Measurements from ENCODE around the gene GALNT17.

DNA sequence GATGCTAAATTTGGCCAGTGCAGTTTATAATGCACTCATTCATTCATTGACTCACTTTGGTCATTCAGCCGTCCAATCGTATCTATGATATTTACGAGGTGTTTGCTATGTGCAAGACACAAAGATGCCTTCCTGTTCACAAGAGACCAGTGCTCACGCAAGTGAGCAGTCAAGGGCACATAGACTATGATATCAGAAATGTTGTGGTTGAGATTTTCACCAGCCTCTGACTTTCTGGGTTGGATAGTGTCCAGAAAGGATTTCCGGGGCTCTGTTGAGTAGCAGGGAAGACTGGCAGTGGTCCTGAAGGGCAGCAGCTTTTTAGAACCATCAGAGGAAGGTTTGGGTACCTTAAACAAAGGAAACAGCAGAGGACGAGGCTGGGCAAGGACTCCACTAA, 191.8 kb downstream of the GALNT17 start:
- TF ChIP-seq, protein P1, sequence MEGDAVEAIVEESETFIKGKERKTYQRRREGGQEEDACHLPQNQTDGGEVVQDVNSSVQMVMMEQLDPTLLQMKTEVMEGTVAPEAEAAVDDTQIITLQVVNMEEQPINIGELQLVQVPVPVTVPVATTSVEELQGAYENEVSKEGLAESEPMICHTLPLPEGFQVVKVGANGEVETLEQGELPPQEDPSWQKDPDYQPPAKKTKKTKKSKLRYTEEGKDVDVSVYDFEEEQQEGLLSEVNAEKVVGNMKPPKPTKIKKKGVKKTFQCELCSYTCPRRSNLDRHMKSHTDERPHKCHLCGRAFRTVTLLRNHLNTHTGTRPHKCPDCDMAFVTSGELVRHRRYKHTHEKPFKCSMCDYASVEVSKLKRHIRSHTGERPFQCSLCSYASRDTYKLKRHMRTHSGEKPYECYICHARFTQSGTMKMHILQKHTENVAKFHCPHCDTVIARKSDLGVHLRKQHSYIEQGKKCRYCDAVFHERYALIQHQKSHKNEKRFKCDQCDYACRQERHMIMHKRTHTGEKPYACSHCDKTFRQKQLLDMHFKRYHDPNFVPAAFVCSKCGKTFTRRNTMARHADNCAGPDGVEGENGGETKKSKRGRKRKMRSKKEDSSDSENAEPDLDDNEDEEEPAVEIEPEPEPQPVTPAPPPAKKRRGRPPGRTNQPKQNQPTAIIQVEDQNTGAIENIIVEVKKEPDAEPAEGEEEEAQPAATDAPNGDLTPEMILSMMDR (conservative IDR thresholded peaks at IDR 0.05; ENCODE audit: low read length): no peak
- no peak for TF ChIP-seq EZH2phosphoT487 (IDR thresholded peaks at IDR 0.05; ENCODE audit: borderline replicate concordance)

Measured in Loucy (cell line).